CD4-positive, CD25-positive, alpha-beta regulatory T cell (primary cell): ENCODE measurements around the gene AMIGO3. TPM values are rescaled to one million over a fixed set of nuclear protein-coding genes. Genes with fewer than 3 reads are reported as not detected.

ENCODE experiments used
- ATAC-seq, 2 donors: fragments of 150-1000 bp; cut with Tn5 transposase; one replicate each; pipeline ENCODE4 v1.10.0; 2021; ENCODE audit warnings: low read depth in 2 of 2, moderate number of reproducible peaks in 2 of 2, moderate library complexity in 1 of 2
- DNase-seq, 3 donors: peaks; one replicate each; pipeline versions ENCODE4 v3.0.0 to v3.0.0-alpha.2; 2012 to 2022; ENCODE audit warnings: mixed read lengths in 1 of 3
- H3K27ac ChIP-seq: one replicate; pipeline ENCODE4 v1.7.0; 2013; ENCODE audit warnings: mild to moderate bottlenecking, low read length; ENCODE audit not compliant: insufficient read depth, poor library complexity, severe bottlenecking
- H3K27me3 ChIP-seq: one replicate; pipeline ENCODE4 v1.7.0; 2013; ENCODE audit warnings: low read length; ENCODE audit not compliant: control insufficient read depth, insufficient read depth
- H3K36me3 ChIP-seq: one replicate; pipeline ENCODE4 v1.7.0; 2013; ENCODE audit warnings: mild to moderate bottlenecking, low read length, moderate library complexity; ENCODE audit not compliant: control insufficient read depth, insufficient read depth
- H3K4me1 ChIP-seq: 2 replicates; pipeline ENCODE4 v1.7.0; 2013; ENCODE audit warnings: mild to moderate bottlenecking, low read length; ENCODE audit not compliant: insufficient read depth, control insufficient read depth, poor library complexity, severe bottlenecking
- H3K4me3 ChIP-seq: one replicate; pipeline ENCODE4 v1.7.0; 2013; ENCODE audit warnings: low read depth, mild to moderate bottlenecking, low read length, moderate library complexity
- H3K9me3 ChIP-seq, 2 experiments: 1 replicate in 1 of 2; 2 replicates in 1 of 2; pipeline ENCODE4 v1.7.0; 2013; ENCODE audit warnings: low read length in 2 of 2, mild to moderate bottlenecking in 1 of 2, moderate library complexity in 1 of 2; ENCODE audit not compliant: control insufficient read depth in 2 of 2
- H3K27ac Mint-ChIP-seq, 3 donors: one replicate each; pipeline ENCODE4 v1.8.0; 2020 to 2022; ENCODE audit warnings: mild to moderate bottlenecking in 3 of 3, mixed read lengths in 3 of 3, moderate library complexity in 2 of 3
- H3K27me3 Mint-ChIP-seq: one replicate; pipeline ENCODE4 v1.8.0; 2022; ENCODE audit warnings: mild to moderate bottlenecking, mixed read lengths
- H3K36me3 Mint-ChIP-seq: one replicate; pipeline ENCODE4 v1.8.0; 2020; ENCODE audit warnings: mixed read lengths
- H3K4me1 Mint-ChIP-seq, 4 donors: one replicate each; pipeline ENCODE4 v1.8.0; 2020 to 2022; ENCODE audit warnings: mixed read lengths in 4 of 4, mild to moderate bottlenecking in 1 of 4
- H3K4me3 Mint-ChIP-seq, 4 donors: one replicate each; pipeline ENCODE4 v1.8.0; 2020 to 2022; ENCODE audit warnings: mild to moderate bottlenecking in 4 of 4, mixed read lengths in 4 of 4, moderate library complexity in 3 of 4
- H3K9me3 Mint-ChIP-seq, 7 donors: one replicate each; pipeline ENCODE4 v1.8.0; 2020 to 2022; ENCODE audit warnings: mixed read lengths in 7 of 7, mild to moderate bottlenecking in 3 of 7, moderate library complexity in 2 of 7
- polyA plus RNA-seq, 4 donors: library from polyadenylated mRNA; unstranded; fragments of 300-500 nt; fragmentation: Illumina TruSeq; gene quantifications; one replicate each; pipeline ENCODE4 v1.2.3, GENCODE V29; 2021
- total RNA-seq: library from RNA; stranded (reverse); gene quantifications from one replicate; pipeline ENCODE4 v1.2.3, GENCODE V29; 2022

The AMIGO3 gene
- total RNA-seq (not detected), polyA plus RNA-seq (1 to 10 TPM in 3 of 4 donors, under 1 TPM in 1; 0.53 to 1.5 (median 1.1) TPM)

GRCh38 chr3:49719214-49719884 lies at the start of gene AMIGO3:
TSS of gene AMIGO3 (minus strand) at chr3:49719684. CDS start at chr3:49719465, 219 bp downstream.
- H3K9me3 Mint-ChIP-seq: no peaks in the 10 kb centered on the region
- peaks cover 8% of the 10 kb centered on the region for H3K36me3 ChIP-seq
- peak within 1 kb of the TSS; percentile 75 for H3K27ac ChIP-seq
- DNase-seq (peak; percentile 88 to 93 (median 92)), ATAC-seq (peak; percentile 77 to 78)
- H3K36me3 Mint-ChIP-seq: no peaks in the 10 kb centered on the region
- H3K27ac Mint-ChIP-seq: peak within 1 kb of the TSS; percentile 38 to 94 (median 92)
- peak within 1 kb of the TSS; percentile 93 to 97 (median 94) for H3K4me3 Mint-ChIP-seq
- H3K4me3 ChIP-seq: peak within 1 kb of the TSS; percentile 68
- H3K27me3 ChIP-seq: no peaks in the 10 kb centered on the region
- peaks cover 25% of the 10 kb centered on the region for H3K4me1 ChIP-seq
- H3K27me3 Mint-ChIP-seq: no peaks in the 10 kb centered on the region
- peaks cover 0 to 47% (median 22%) of the 10 kb centered on the region in 4 donors for H3K4me1 Mint-ChIP-seq
- H3K9me3 ChIP-seq: no peaks in the 10 kb centered on the region

GRCh38 chr3:49763981-49764380 lies 44.5 kb upstream of the AMIGO3 start:
- no peaks in the 10 kb centered on the region for H3K27me3 Mint-ChIP-seq

DNA sequence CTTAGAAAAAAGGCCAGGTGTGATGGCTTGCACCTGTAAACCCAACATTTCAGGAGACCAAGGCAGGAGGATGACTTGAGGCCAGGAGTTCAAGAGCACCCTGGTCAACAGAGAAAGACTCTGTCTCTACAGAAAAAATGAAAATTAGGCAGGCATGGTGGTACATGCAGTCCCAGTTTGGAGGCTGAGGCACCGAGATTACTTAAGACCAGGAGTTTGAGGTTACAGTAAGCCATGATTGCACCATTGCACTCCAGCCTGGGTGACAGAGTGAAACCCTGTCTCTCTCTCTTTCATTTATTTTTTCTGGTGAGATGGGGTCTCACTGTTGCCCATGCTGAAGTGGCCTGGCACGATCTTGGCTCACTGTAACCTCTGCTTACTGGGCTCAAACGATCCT lies 42.2 kb upstream of the AMIGO3 start:
- Mint-ChIP-seq H3K4me1 (peaks cover 11 to 37% (median 22%) of the 10 kb centered on the region in 4 donors), H3K27me3 (no peaks in the 10 kb centered on the region), H3K36me3 (peaks cover 12% of the 10 kb centered on the region), H3K9me3 (no peaks in the 10 kb centered on the region), H3K27ac (peak overlapping the region in 1 of 3 donors; percentile 83), H3K4me3 (no peak overlapping the region)
- no peak overlapping the region for H3K27ac ChIP-seq
- ATAC-seq (no peak), DNase-seq (no peak)
- no peaks in the 10 kb centered on the region for H3K27me3 ChIP-seq
- H3K36me3 ChIP-seq: peaks cover 12% of the 10 kb centered on the region
- no peaks in the 10 kb centered on the region for H3K9me3 ChIP-seq
- H3K4me1 ChIP-seq: no peaks in the 10 kb centered on the region
- H3K4me3 ChIP-seq: no peak overlapping the region

More at GRCh38 chr3:49763981-49764380, 44.5 kb upstream of the AMIGO3 start:
- H3K9me3 Mint-ChIP-seq: no peaks in the 10 kb centered on the region
- H3K36me3 ChIP-seq: peaks cover 13% of the 10 kb centered on the region
- H3K9me3 ChIP-seq: no peaks in the 10 kb centered on the region
- peaks cover 7% of the 10 kb centered on the region for H3K36me3 Mint-ChIP-seq
- H3K27me3 ChIP-seq: no peaks in the 10 kb centered on the region
- H3K4me1 ChIP-seq: no peaks in the 10 kb centered on the region
- peaks cover 6 to 31% (median 14%) of the 10 kb centered on the region in 4 donors for H3K4me1 Mint-ChIP-seq
- no peak overlapping the region for H3K4me3 ChIP-seq
- H3K4me3 Mint-ChIP-seq: no peak overlapping the region
- H3K27ac Mint-ChIP-seq: no peak overlapping the region
- no peak overlapping the region for H3K27ac ChIP-seq
- DNase-seq: no peak
- no peak for ATAC-seq

GRCh38 chr3:49759226-49759625 lies 39.7 kb upstream of the AMIGO3 start:
- peaks cover 10% of the 10 kb centered on the region for H3K36me3 Mint-ChIP-seq
- H3K9me3 Mint-ChIP-seq: no peaks in the 10 kb centered on the region
- no peak overlapping the region for H3K4me3 ChIP-seq
- no peak for DNase-seq
- H3K27me3 ChIP-seq: no peaks in the 10 kb centered on the region
- peak overlapping the region in 2 of 3 donors; percentile 8 to 88 for H3K27ac Mint-ChIP-seq
- H3K27me3 Mint-ChIP-seq: no peaks in the 10 kb centered on the region
- no peak overlapping the region for H3K4me3 Mint-ChIP-seq
- no peaks in the 10 kb centered on the region for H3K9me3 ChIP-seq
- H3K4me1 Mint-ChIP-seq: peaks cover 25 to 48% (median 27%) of the 10 kb centered on the region in 4 donors
- no peak for ATAC-seq
- H3K4me1 ChIP-seq: no peaks in the 10 kb centered on the region
- peaks cover 6% of the 10 kb centered on the region for H3K36me3 ChIP-seq
- no peak overlapping the region for H3K27ac ChIP-seq

DNA sequence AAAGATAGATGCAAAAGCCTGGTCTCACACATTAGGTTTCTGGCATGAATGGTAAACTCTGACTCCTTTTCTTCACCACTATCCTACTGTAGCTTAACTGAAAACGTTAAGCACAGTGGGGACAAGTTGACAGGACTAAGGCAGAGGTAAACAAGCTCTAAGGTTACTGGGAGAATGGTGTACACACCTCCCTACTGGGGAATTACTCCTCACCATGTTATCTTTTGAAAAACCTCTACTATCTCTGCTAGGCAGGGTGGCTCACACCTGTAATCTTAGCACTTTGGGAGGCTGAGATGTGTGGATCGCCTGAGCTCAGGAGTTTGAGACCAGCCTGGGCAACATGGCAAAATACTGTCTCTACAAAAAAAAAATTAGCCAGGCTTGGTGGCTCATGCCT lies 37.7 kb upstream of the AMIGO3 start:
- Mint-ChIP-seq H3K27me3 (no peaks in the 10 kb centered on the region), H3K9me3 (peaks cover 0 to 1% (median 0%) of the 10 kb centered on the region in 7 donors)

DNA sequence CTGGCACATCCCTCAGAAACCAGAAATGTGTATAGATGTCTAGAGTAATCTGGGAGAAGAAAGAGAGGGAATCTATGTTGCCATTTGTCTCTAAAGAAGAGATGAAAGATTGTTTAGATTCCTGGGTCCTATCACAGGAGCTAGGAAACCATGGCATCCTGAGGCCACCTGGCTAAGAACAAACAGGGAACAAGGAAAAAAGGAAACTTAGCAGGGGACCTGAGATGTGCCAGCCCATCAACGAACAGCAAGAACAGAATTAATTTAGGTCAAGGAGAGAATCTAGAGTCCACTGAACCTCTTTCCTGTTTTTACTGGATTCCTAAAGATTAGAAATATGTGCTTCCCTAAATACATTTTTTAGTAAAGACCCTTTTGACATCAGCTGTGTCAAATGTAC lies 36.6 kb upstream of the AMIGO3 start:
- peak overlapping the region in 2 of 3 donors; percentile 37 to 75 for H3K27ac Mint-ChIP-seq

More for the DNA sequence above, 37.7 kb upstream of the AMIGO3 start:
- no peak for ATAC-seq
- H3K36me3 Mint-ChIP-seq: peaks cover 14% of the 10 kb centered on the region
- H3K27ac Mint-ChIP-seq: no peak overlapping the region
- H3K4me1 Mint-ChIP-seq: peaks cover 27 to 58% (median 35%) of the 10 kb centered on the region in 4 donors
- no peak for DNase-seq
- Histone ChIP-seq H3K4me3 (no peak overlapping the region), H3K27me3 (no peaks in the 10 kb centered on the region), H3K4me1 (no peaks in the 10 kb centered on the region), H3K9me3 (no peaks in the 10 kb centered on the region), H3K27ac (no peak overlapping the region), H3K36me3 (peaks cover 6% of the 10 kb centered on the region)
- no peak overlapping the region for H3K4me3 Mint-ChIP-seq

DNA sequence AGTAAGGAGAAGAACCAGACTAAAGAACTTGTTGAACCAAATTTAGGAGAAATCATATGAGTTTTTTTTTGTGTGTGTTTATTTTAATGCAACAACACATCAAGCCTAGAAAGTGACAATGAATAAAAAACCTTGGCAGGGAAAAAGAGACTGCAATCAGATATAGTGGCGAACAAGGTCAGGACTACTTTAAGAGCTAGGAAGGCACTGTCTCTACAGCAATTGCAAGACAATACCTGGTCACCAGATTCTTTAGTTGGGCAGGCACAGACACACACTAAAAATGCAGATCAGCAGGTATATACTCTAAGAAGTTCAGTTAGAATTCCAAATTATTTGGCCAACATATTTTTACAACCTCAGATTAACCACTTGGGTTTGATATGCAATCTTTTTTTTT lies 35.1 kb upstream of the AMIGO3 start:
- ATAC-seq: no peak

More for the DNA sequence above, 36.6 kb upstream of the AMIGO3 start:
- no peaks in the 10 kb centered on the region for H3K4me1 ChIP-seq
- ATAC-seq (no peak), DNase-seq (no peak)
- no peak overlapping the region for H3K4me3 ChIP-seq
- no peaks in the 10 kb centered on the region for H3K9me3 ChIP-seq
- H3K27me3 Mint-ChIP-seq: no peaks in the 10 kb centered on the region
- peaks cover 32 to 58% (median 38%) of the 10 kb centered on the region in 4 donors for H3K4me1 Mint-ChIP-seq
- no peaks in the 10 kb centered on the region for H3K27me3 ChIP-seq
- H3K36me3 ChIP-seq: peaks cover 6% of the 10 kb centered on the region
- H3K27ac ChIP-seq: no peak overlapping the region
- H3K36me3 Mint-ChIP-seq: peaks cover 14% of the 10 kb centered on the region
- no peak overlapping the region for H3K4me3 Mint-ChIP-seq
- H3K9me3 Mint-ChIP-seq: peaks cover 0 to 1% (median 0%) of the 10 kb centered on the region in 7 donors

More for the DNA sequence above, 35.1 kb upstream of the AMIGO3 start:
- H3K27me3 Mint-ChIP-seq: no peaks in the 10 kb centered on the region
- H3K27ac Mint-ChIP-seq: peak overlapping the region in 1 of 3 donors; percentile 40
- H3K36me3 Mint-ChIP-seq: peaks cover 20% of the 10 kb centered on the region
- peaks cover 0 to 1% (median 0%) of the 10 kb centered on the region in 7 donors for H3K9me3 Mint-ChIP-seq
- H3K4me1 Mint-ChIP-seq: peaks cover 29 to 55% (median 38%) of the 10 kb centered on the region in 4 donors
- H3K4me3 ChIP-seq: no peak overlapping the region
- no peak for DNase-seq
- H3K9me3 ChIP-seq: no peaks in the 10 kb centered on the region
- peak overlapping the region in 1 of 4 donors; percentile 55 for H3K4me3 Mint-ChIP-seq
- H3K4me1 ChIP-seq: no peaks in the 10 kb centered on the region
- H3K27ac ChIP-seq: no peak overlapping the region
- H3K36me3 ChIP-seq: no peaks in the 10 kb centered on the region
- no peaks in the 10 kb centered on the region for H3K27me3 ChIP-seq
